ENCODE data around the gene PTGIS. TPM values are rescaled to one million over a fixed set of nuclear protein-coding genes. Genes with fewer than 3 reads are reported as not detected.

The PTGIS gene
- total RNA-seq, 1 experiment from 2014 or later: 0.24 TPM

DNA sequence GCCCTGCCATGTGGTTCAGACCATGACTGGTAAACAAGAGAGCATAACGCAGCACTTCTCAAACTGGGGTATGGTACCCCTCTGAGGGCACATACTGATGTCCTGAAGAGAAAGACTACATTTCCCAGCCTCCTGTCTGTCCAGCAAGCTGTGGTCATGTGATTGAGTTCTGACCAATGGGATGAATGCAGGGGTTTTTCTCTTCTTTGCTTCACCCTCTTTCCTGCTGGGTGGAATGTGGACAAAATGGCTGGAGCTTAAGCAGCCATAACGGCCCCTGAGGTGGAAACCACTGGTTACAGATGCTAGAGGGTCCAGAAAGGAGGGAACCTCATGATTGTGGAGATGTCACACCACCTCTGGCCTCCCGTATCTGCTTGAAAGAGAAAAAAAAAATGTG lies 66.0 kb downstream of the PTGIS start:
- peak; percentile 49 for DNase-seq (ENCODE audit: low read depth)

DNA sequence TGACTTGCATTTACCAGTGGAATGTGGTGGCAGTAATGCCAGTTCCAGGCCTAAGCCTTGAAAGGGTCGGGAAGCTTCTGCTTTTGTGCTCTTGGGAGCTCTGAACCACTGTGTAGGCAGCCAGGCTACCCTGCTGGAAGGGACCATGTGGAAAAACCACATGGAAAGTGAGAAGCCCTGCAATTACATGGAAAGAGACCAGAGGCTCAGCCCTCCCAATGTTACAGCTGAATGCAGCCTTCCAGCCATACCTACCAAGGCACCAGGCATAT lies 70.6 kb downstream of the PTGIS start:
- no peak for DNase-seq (ENCODE audit: low read depth)

DNA sequence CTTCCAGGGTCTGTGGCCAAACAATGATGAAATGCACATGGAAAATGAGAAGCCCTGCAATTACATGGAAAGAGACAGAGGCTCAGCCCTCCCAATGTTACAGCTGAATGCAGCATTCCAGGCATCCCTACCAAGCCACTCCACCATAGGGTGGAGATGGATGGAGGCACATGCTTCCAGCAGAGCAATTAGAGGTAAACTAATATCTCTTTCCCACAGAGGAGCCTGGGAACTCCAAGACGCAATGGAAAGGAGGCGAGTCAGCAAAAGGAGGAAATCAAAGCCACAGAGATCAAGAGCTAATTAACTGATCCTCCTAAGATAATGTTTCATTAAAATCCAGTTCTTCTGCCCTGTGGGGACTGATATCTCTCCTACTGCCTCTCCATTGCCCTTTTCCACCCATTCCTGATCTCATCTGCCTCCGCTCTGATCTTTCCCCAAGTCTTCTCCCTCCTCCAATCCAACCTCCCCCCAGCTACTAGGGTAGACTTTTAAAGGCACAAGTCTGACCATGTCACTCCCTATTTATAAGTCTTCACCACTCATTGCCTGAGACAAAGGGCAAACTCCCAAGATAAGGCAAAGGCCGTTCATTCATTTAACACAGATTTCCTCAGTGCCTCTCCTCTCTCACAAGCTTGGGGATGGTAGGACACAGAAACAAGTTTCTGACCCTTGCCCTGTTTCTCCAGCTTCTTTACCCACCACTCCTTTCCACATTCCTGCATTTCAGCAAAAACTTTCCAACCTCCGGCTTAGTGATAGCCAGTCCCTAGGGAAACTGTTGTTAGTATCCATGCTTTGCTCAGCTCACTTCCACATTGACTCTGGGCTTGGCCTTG lies 71.2 kb downstream of the PTGIS start:
- DNase-seq (ENCODE audit: low read depth): no peak

DNA sequence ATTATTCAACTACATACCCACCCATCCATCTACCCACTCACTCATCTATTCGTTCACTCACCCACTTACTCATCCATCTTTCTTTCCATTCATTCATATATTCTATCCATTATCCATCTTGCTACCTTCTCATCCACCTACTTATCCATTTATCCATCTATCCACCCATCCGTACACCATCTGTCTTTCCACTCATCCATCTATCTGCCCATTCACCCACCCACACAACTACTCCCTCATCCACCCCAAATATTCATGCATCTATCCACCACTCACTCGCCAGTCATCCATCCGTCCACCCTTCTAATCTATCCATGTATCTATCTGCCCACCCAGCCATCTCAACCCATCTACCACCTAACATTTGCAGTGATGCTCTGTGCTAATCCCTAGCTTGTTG lies 71.9 kb downstream of the PTGIS start:
- no peak for DNase-seq (ENCODE audit: low read depth)

DNA sequence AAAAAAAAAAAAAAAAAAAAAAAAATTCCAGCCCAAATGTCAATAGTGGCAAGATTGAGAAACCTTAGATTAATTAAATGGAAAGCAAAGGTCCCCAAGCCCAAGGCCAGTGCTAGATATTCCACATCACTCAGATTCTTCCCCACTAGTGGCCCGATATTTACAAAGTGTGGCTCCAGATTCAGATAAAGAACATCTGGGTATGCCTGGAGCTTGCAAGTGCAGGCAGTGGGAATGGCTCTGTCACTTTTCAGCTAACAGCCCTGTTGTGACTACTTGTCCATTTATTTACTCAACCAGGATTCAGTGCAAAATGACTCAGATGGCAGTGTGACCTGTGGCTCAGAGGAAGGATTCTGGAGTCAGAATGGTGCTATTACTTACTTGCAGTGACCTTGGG lies 77.2 kb downstream of the PTGIS start:
- no peak for DNase-seq (ENCODE audit: low read depth)

DNA sequence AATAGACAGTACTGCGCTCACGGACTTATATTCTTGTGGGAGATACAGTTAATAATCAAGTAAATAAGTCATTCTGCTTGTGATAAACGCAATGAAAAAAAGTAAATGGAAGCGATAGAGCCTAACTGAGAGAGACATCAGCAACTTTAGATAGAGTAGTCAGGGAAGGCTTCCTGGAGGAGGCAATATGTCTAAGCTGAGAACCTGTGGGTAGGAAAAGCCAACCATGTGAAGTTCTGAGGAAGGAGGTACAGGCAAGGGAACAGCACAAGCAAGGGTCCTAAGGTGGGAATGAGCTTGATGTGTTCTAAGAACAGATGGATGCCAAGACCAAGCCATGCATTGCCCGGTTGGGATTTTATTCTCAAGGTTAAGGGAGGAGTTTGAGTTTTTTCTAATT lies 78.2 kb downstream of the PTGIS start:
- no peak for DNase-seq (ENCODE audit: low read depth)

DNA sequence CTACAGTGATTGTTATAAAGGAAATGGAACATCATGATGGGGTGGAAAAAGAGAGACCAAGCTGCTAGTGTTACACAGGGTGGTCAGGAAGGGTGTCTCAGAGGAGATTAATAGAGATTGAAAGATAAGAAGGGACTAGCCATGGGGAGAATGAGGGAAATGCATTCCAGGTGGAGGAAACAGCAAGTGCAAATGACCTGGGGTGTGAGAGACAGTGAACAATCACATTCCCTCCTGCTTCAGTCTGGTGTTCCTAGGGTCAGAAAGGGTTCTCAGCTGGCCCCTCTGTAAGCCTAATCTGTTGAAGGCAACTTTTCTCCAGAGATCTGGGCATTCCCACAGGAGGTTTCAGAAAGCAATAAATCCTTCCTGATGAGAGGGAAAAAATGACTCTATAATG lies 81.9 kb downstream of the PTGIS start:
- DNase-seq (ENCODE audit: low read depth): no peak

DNA sequence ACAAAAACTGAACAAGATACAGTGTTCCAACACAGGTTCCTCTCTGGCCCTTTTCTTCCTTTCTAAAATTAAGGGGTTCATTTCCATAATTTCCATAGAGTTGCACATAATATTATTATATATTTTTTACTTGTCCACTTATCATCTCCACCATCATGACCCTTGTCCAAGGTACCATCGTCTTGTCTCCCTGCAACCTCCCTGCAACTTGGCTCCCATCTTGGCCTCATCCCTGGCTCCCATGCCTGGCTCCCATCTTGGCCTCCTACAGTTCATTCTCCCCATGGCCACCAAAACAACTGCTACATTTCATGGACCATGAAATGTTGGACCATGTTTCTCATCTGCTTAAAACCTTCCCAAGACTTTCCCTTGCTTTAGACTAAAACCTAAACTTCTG lies 82.4 kb downstream of the PTGIS start:
- DNase-seq (ENCODE audit: low read depth): no peak

DNA sequence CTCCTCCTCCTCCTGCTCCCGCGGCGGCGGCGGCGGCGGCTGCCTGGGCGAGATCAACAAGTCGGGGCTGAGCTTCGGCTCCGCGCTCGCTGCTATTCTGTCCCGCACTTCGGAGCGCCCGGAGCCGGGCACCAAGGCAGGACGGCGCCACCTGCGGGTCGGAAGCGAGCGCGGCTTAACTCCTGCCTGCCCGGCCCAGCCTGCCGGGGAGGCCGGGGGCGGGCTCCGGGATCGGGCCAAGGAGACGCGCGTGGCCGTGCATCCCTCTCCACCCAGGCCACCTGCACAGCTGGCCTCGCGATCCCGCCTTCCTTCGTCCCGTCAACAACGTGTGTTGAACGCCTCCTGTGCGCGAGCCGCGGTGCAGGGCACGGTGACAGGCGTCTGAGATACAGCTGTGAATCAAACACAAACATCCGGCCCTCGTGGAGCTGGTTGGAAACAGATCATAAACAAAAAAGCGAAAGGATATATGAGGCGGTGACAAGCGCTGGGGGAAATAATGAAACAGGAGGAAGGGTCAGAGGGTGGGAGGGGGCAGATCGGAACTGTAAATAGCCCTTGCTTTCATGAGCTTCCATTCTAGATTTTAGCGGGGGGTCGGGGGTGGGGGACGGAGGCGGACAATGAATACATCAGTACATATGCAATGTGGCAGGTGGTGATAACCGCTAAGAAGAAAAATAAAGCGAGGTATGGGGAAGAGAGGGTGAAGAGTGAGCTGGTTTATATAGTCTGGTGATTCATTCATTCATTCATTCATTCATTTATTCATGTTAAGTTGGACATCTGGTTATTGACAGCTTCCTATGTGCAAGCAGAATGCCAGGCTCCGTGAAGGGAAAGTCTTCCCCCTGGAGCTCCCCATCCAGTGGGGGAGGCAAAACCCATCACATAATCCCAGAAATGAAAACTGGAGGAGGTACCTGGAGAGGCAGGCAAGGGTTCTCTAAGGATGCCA lies 83.5 kb downstream of the PTGIS start:
- DNase-seq (ENCODE audit: low read depth): peak; percentile 73

DNA sequence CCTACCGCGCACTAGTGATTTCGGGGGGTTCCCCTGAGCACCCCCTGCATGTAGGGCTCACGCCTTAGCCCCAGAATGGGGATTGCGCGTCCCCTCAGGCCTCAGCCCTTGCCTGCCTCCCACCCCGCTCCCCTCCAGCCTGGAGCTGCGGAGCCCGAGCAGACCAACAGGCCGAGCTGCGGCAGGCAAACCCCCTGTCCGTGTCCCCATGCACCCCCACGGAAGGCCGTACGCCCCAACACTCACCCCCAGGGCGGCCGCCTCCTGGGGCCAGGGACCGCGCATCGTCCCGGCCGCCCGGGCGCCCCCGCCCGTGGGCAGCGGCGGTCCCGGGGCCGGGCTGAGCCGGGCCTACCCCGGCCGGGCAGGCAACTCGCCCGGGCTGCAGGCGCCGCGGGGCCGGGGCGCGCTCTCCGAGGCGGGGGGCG lies 84.2 kb downstream of the PTGIS start:
- DNase-seq (ENCODE audit: low read depth): no peak

DNA sequence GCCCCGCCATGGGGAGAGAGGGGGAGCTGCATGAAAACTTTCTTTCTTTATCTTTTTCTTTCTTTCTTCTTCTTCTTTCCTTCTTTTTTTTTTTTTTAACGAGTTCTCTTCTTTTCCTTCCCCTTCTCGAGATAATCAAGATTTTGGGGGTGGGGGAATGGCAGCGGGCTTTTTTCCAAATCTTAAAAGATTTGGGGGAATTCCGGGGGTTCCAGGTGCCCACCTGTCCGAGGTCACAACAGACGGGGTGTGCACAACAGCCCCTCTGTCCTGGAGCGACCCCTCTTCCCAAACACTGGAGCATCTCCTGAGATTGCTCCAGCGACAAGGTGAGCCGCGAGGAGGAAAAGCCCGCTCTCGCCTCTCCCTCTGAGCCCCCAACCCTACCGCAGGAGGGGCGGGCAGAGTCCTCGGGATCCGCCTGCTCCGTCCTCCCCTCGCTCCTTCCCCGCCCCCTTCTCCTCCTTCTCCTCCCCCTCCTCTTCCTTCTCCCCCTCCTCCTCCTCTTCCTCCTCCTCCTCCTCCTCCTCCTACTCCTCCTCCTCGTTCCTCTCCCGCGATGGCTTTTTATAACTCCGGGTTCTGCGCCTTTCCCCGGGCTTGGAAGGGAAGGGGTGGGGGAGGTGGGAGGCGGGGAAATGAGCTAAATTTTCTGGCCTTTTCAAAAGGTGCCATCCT lies 84.8 kb downstream of the PTGIS start:
- no peak for DNase-seq (ENCODE audit: low read depth)

DNA sequence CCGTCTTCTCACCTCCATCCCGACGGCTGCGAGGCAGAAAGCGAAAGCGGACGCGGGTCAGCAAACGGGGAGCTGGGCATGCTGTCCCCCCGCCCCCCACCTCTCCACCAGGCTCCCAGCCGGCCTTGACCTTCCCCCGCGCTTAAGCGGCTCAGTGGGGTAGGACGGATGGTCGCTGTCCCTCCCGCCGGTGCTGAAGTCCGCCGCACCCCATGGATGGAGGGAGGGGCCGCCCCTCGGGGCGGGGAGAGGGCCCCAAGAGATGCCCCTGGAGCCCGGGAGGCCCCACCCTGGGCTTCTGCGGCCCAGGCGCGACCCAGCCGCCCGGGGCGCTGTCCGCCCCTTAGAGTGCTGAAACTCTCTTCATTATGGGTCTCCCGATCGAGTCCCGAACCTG lies 85.3 kb downstream of the PTGIS start, which contains the start of gene KCNB1:
TSS of gene KCNB1 (minus strand) at position 48 of the 397 bp plus-strand sequence. CDS start 188 bp downstream, outside the sequence.
- DNase-seq (ENCODE audit: low read depth): peak; percentile 57

DNA sequence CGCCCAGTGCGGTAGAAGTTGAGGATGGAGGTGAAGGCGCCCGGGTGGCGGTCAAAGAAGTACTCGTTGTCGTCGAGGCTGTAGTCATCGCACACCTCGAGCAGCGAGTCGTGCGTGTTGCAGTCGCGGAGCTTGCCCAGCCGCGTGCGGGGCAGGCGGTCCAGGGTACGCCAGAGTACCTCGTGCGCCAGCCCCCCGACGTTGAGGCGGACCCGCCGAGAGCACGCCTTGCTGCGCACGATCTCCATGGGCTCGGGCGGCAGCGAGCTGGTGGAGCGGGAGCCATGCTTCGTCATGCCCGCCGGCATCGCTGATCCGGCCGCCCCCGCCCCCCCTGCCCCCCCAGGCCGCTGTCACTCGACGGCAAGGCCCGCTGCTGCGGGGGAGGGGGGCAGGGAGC lies 85.8 kb downstream of the PTGIS start:
- no peak for DNase-seq (ENCODE audit: low read depth)

DNA sequence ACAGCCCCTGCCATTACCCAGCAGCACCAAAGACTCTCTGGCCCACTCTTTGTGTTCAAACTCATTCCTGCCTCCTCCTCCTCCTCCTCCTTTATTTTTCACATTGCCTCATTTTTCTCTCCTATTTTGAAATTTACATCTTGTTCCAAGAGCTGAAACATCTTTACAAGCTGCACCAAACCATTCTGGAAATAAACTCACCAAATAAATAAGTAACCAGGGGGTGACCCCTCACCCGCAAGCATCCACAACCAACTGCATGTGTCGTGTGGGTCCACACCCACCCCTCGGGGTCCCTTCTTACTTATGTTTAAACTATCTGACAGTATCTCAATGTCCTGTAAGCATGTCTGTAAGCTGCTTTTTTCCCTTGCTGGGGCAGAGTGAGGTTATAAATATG lies 86.8 kb downstream of the PTGIS start:
- DNase-seq (ENCODE audit: low read depth): no peak

DNA sequence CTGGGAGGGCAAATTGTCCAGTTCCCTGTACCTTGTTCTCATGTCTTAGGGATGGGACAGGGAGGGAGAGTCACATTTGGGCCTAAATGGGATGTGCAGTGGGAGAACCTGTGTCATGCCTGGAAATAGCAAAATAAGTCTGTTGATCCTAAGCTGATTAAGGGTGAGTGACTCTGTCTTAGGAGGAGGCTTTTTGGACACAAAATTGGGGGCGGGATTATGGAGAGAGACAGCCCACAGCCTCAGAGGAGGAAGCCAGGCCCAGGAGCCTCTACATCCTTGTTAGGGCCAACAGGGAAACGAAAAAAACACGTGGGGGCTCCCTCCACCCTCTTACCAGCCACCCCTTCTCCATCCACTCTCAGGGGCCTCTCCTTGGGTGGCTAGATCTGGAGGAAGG lies 87.7 kb downstream of the PTGIS start:
- DNase-seq (ENCODE audit: low read depth): no peak

DNA sequence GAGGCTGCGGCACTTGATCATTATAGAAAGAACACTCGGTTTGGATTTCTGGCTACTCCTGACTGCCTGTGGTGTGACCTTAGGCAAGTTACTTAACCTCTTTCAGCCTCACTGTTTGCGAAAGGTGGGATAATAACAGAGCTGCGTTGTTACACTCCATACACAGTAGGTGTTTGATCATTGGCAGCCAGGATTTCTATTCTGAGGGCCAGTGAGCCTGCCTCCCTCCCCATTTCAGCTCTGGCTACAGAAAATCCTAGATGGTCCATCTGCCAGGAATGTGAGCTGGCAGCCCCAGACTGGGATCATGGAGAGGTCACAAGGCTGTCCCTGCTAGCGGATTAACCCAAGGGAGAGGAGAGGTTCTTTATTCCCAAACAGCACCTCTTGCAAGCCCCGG lies 88.2 kb downstream of the PTGIS start:
- no peak for DNase-seq (ENCODE audit: low read depth)

DNA sequence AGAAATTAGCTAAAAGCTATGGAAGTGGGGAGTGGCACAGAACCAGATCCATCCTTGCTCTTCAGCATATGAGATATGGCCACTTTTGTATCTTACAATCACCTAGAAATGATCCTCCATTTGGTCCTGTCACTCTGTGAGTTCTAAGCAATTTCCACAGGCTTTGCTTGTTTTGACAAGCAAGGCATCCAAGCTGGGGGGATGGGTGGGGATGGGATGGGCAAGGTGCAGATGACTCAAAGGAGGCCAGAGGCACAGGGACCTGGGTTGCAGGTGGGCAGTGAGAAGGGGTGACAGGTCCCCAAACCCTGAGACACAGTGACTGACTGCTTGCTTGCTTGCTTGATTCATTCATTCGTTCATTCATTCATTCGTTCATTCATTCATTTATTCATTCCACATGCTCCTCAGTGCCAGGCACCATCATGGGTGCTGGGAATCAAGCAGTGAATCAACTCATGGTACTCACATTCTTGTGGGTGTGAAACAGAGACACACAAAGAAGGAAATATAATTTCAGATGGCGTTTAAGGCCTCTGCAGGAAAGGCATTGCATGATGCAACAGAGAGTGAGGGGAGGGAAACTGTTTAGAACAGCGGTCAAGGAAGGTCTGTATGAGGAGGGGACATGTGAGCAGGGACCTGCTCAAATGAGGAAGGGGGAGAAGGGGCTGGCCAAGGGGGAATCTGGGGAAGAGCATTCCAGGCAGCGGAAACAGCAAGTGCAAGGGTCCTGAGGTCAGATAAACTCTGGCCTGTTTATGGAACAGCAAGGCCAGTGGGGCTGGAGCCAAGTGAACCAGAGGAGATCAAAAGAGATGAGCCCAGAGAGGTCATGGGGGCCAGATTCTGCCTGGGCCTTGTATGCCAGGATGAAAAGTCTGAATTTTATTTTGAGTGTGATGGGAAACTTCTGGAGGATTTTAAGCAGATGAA lies 88.9 kb downstream of the PTGIS start:
- DNase-seq (ENCODE audit: low read depth): no peak

DNA sequence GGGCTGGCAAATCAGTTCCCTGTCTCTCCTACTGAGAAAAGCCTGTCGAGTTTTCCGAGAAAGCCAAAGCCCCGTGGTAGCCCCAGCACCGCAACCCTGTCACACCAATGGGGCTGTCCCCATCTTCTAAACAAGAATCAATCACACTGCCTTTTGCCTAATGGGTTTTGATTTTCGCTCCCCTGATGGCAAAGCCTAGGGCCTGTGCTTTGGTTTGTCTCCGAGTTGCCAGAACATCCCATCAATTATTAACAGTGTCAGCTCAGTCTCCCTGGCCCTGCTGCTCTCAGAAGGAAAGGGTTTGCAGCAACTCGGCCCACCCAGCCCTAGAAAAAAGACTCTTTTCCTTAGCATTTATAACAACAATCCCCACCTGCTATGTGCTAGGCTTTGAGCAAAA lies 89.7 kb downstream of the PTGIS start:
- no peak for DNase-seq (ENCODE audit: low read depth)

DNA sequence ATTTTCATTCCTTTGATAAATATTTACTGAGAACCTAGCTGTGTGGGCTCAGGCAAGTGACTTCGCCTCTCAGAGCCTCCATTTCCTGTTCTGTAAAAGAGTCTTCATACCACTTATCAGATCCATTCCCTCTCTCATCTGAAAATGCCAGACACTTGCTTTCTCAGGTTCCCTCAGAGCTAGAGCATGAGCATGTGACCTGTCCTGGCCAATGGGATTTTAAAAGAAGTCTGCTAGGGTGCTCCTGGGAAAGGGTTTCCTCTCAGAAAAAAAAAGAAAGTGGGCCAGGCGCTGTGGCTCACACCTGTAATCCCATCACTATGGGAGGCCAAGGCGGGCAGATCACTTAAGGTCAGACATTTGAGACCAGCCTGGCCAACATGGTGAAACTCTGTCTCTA lies 90.7 kb downstream of the PTGIS start:
- DNase-seq (ENCODE audit: low read depth): no peak

DNA sequence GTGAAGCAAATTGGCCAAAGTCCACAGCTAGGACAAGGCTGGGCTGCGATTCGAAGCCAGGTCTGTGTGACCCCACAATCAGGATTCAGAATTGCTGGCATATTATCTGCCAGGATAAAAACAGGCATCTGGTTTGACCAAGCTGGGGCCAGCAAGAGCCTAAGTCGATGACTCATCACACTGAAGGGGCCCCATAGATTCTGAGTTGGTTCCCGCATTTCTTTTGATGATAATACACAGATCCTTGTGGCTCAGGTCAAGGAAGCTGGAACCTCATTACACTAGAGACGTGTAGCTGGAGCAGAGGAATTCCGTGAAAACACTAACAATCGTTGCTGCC lies 92.0 kb downstream of the PTGIS start:
- DNase-seq (ENCODE audit: low read depth): peak; percentile 66

DNA sequence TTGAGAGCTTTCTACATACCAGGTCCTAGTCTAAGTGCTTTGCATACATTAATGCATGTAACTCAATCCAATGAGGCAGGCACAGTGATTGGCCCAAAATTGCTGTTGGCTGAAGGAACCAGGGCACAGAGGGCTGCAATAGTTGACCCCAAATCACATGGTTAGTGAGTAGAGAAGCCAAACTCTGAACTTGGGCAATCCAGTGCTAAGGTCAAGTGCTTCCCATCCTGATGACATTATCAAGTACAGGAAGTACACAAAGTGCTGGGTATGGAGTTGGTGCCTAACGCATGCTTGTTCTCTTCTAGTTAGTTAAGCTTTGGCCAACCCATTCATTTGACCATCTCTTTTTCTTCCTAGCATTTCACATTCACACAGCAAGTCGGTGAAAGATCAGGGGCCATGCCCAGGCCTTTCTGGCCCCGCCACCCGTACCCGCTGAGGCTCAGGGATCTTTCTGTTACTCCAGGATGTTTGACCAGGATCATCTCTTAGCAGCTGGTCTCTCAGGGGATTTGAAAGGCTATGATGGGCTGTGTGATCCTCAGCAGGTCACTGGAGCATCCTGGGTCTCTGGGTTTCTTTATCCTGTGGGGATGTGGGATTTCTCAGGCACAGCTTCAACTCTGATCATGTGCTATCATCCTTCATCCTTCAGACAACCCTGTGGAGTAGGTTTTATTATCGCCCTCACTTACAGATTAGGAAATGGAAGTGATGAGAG lies 92.5 kb downstream of the PTGIS start:
- DNase-seq (ENCODE audit: low read depth): no peak

All from RPMI7951 (cell line).